HG02759 (cell line): ENCODE data around the gene SSTR3.
A peak's percentile ranks its signal among the peaks of the same experiment; 100 is the strongest.
"Not testable (repeated sequence)": the region's sequence is repeated elsewhere in the genome, so short reads cannot be mapped to it uniquely, and the experiment has no call there.

Experiments
- ATAC-seq: cut with Tn5 transposase; IDR thresholded peaks from one replicate; pipeline ENCODE4 v1.9.1; 2021; ENCODE audit warnings: mild to moderate bottlenecking, moderate library complexity; ENCODE audit not compliant: unreplicated experiment

The SSTR3 gene

GRCh38 chr22:37213218-37213855 lies 1.1 kb upstream of the SSTR3 start:
- no peak for ATAC-seq

- ATAC-seq, result no peak
Measured at GRCh38 chr22:37211866-37212173, 457 bp downstream of the SSTR3 start.

GRCh38 chr22:37211075-37211865 lies 1.0 kb downstream of the SSTR3 start:
- no peak for ATAC-seq

GRCh38 chr22:37210041-37210803 lies 2.1 kb downstream of the SSTR3 start:
- ATAC-seq, result no peak

GRCh38 chr22:37209140-37209845 lies 3.0 kb downstream of the SSTR3 start:
- no peak for ATAC-seq

- no peak for ATAC-seq
Measured at GRCh38 chr22:37208401-37209139, 3.7 kb downstream of the SSTR3 start.

- no peak for ATAC-seq
Measured at GRCh38 chr22:37207981-37208380, 4.3 kb downstream of the SSTR3 start.

GRCh38 chr22:37206841-37207821 lies 5.1 kb downstream of the SSTR3 start:
- no peak for ATAC-seq

- ATAC-seq, result no peak
Measured at GRCh38 chr22:37206118-37206840, 6.0 kb downstream of the SSTR3 start.

GRCh38 chr22:37205046-37205445 lies 7.2 kb downstream of the SSTR3 start:
- ATAC-seq, result no peak

- ATAC-seq, result no peak
Measured at GRCh38 chr22:37204045-37204655, 8.1 kb downstream of the SSTR3 start.

GRCh38 chr22:37203354-37204044 lies 8.8 kb downstream of the SSTR3 start:
- no peak for ATAC-seq

GRCh38 chr22:37202716-37203115 lies 9.6 kb downstream of the SSTR3 start:
- no peak for ATAC-seq

GRCh38 chr22:37202001-37202555 lies 10.2 kb downstream of the SSTR3 start:
- ATAC-seq, result no peak

GRCh38 chr22:37201443-37201820 lies 10.8 kb downstream of the SSTR3 start:
- ATAC-seq, result not testable (repeated sequence)

GRCh38 chr22:37199760-37200108 lies 12.5 kb downstream of the SSTR3 start:
- ATAC-seq, result no peak

- ATAC-seq, result peak; percentile 87
Measured at GRCh38 chr22:37199103-37199759, 13.0 kb downstream of the SSTR3 start.
